ENCODE data around the gene RFX1.
"Not testable (repeated sequence)": the region's sequence is repeated elsewhere in the genome, so short reads cannot be mapped to it uniquely, and the experiment has no call there.

RFX1 gene

DNA sequence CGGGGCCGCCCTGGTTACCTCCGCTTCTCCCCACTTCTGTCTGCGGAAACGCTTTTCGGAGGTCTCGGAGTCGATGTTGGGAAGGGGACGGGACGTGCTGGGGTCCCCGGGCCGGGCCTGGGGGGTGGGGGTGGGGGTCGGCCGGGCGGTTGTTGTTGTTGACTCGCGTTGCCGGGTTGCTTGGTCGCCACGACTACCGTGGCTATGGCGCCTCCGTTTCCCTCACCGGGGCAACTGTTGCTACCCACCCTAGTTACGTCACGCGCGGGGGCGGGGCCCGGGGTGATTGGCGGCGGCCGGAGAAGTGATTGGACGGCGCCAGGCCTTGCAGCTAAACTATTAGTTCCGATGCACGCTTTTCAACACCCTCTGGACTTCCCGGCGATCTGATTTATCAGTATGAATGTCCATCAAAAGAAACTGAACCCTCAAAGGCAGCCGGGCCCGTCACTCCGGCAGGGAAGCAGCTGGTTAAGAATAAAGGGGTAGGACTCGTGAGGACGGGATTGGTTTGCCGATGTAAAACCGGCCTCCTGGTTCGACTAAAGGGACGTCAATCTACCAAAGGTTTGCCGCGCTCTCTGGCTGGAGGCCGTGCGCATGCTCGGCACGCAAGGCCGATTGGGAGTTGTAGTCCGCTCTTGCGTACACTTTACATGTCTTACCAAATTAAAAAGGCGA lies at the start of gene RFX1:
RFX1 (minus strand) TSS at position 236 of the 681 bp plus-strand sequence. CDS start 12,477 bp downstream, outside the sequence.
- peak within 1 kb of the TSS; percentile 90 for H3K4me3 Mint-ChIP-seq
- no peaks in the 10 kb centered on the region for H3K9me3 Mint-ChIP-seq

GRCh38 chr19:14055396-14055795 lies 49.3 kb upstream of the RFX1 start:
- no peak for DNase-seq
- peaks cover 29% of the 10 kb centered on the region for H3K36me3 Mint-ChIP-seq (ENCODE audit: low read depth)
- H3K4me1 Mint-ChIP-seq (ENCODE audit: low read depth), result peaks cover 17% of the 10 kb centered on the region
- no peaks in the 10 kb centered on the region for H3K9me3 Mint-ChIP-seq
- peaks cover 26% of the 10 kb centered on the region for H3K27me3 Mint-ChIP-seq
- no peak overlapping the region for H3K4me3 Mint-ChIP-seq
- no peak overlapping the region for H3K27ac Mint-ChIP-seq

More for the DNA sequence above, at the start of gene RFX1:
- Mint-ChIP-seq H3K4me1 (ENCODE audit: low read depth) (peaks cover 44% of the 10 kb centered on the region), H3K27me3 (no peaks in the 10 kb centered on the region), H3K36me3 (ENCODE audit: low read depth) (peaks cover 8% of the 10 kb centered on the region), H3K27ac (peak within 1 kb of the TSS; percentile 99)
- peak; percentile 100 for DNase-seq

GRCh38 chr19:14054721-14055120 lies 48.6 kb upstream of the RFX1 start:
- no peak for DNase-seq
- H3K36me3 Mint-ChIP-seq (ENCODE audit: low read depth), result peaks cover 36% of the 10 kb centered on the region
- no peak overlapping the region for H3K4me3 Mint-ChIP-seq
- peaks cover 21% of the 10 kb centered on the region for H3K27me3 Mint-ChIP-seq
- peaks cover 17% of the 10 kb centered on the region for H3K4me1 Mint-ChIP-seq (ENCODE audit: low read depth)
- H3K9me3 Mint-ChIP-seq, result no peaks in the 10 kb centered on the region
- no peak overlapping the region for H3K27ac Mint-ChIP-seq

DNA sequence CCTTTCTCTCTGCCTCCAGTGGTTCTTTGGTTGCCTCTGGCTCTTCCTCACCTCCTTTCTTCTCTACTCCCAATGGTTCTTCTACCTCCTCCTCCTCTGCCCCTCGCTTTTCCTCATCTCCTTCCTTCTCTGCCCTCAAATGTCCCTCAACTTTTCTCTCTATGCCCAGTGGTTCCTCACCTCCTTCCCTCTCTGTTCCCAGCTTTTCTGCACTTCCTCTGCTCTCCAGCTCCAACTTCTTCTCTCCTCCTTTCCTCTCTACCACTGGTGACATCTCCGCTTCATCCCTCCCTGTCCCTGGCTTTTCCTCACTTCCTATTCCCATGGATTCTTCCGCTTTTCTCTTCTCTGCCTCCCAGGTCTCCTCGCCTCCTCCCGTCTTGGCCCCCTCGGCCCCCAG lies 48.0 kb upstream of the RFX1 start:
- Mint-ChIP-seq H3K36me3 (ENCODE audit: low read depth) (peaks cover 39% of the 10 kb centered on the region), H3K4me1 (ENCODE audit: low read depth) (peaks cover 16% of the 10 kb centered on the region), H3K27ac (peak overlapping the region; percentile 59), H3K4me3 (no peak overlapping the region), H3K27me3 (peaks cover 16% of the 10 kb centered on the region), H3K9me3 (no peaks in the 10 kb centered on the region)
- no peak for DNase-seq

DNA sequence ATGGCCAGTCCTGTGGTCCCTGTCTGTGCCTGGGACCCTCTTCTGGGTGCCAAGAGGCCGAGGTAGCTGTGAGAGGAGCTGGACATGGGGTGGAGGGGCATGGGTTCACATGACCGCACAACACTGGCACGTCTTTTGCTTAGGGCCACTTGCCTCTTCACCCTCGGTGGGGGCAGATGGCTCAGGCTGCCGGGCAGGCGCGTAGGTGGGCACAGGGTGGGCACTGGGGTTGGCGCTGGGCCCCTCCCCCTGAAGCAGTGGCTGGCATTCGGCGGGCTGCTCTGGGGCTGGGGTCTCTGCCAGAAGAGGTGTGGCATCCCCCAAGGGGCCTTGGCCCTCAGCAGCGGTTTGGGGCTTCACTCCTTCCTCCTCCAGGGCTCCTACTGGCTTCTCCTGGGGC lies 47.4 kb upstream of the RFX1 start:
- Mint-ChIP-seq H3K9me3 (no peaks in the 10 kb centered on the region), H3K27ac (no peak overlapping the region), H3K36me3 (ENCODE audit: low read depth) (peaks cover 45% of the 10 kb centered on the region), H3K27me3 (peaks cover 10% of the 10 kb centered on the region), H3K4me1 (ENCODE audit: low read depth) (peaks cover 12% of the 10 kb centered on the region), H3K4me3 (no peak overlapping the region)
- no peak for DNase-seq

GRCh38 chr19:14053032-14053431 lies 46.9 kb upstream of the RFX1 start:
- no peak for DNase-seq
- H3K27me3 Mint-ChIP-seq, result peaks cover 5% of the 10 kb centered on the region
- peaks cover 50% of the 10 kb centered on the region for H3K36me3 Mint-ChIP-seq (ENCODE audit: low read depth)
- H3K9me3 Mint-ChIP-seq, result no peaks in the 10 kb centered on the region
- H3K27ac Mint-ChIP-seq, result no peak overlapping the region
- no peak overlapping the region for H3K4me3 Mint-ChIP-seq
- H3K4me1 Mint-ChIP-seq (ENCODE audit: low read depth), result peaks cover 12% of the 10 kb centered on the region

DNA sequence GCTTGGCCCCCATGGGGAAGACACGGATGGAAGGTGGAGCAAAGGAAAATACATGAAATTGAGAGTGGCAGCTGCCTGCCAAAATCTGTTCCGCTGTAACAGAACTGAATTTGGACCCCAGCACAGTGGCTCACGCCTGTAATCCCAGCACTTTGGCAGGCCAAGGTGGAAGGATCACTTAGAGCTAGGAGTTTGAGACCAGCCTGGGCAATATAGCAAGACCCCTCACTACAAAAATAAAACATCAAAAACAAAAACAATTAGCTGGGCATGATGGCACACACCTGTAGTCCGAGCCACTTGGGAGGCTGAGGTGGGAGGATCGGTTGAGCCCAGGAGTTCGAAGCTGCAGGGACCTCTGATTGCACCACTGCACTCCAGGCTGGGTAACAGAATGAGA lies 46.4 kb upstream of the RFX1 start:
- no peak overlapping the region for H3K4me3 Mint-ChIP-seq
- DNase-seq, result no peak
- no peaks in the 10 kb centered on the region for H3K27me3 Mint-ChIP-seq
- peaks cover 8% of the 10 kb centered on the region for H3K4me1 Mint-ChIP-seq (ENCODE audit: low read depth)
- no peak overlapping the region for H3K27ac Mint-ChIP-seq
- H3K9me3 Mint-ChIP-seq, result no peaks in the 10 kb centered on the region
- peaks cover 56% of the 10 kb centered on the region for H3K36me3 Mint-ChIP-seq (ENCODE audit: low read depth)

GRCh38 chr19:14051980-14052379 lies 45.9 kb upstream of the RFX1 start:
- Mint-ChIP-seq H3K27me3 (no peaks in the 10 kb centered on the region), H3K27ac (no peak overlapping the region), H3K36me3 (ENCODE audit: low read depth) (peaks cover 61% of the 10 kb centered on the region), H3K4me3 (no peak overlapping the region), H3K4me1 (ENCODE audit: low read depth) (peaks cover 7% of the 10 kb centered on the region), H3K9me3 (no peaks in the 10 kb centered on the region)
- no peak for DNase-seq

DNA sequence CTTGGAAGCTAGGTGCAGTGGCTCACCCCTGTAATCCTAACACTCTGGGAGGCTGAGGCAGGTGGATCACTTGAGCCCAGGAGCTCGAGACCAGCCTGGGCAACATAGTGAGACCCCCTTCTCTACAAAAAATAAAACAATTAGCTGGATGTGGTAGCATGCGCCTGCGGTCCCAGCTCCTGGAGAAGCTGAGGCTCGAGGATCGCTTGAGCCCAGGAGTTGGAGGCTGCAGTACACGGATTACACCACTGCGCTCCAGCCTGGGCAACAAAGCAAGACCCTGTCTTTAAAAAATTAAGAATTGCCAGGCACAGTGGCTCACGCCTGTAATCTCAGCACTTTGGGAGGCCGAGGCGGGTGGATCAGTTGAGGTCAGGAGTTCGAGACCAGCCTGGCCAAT lies 44.8 kb upstream of the RFX1 start:
- not testable (repeated sequence) for H3K27ac Mint-ChIP-seq, H3K4me3 Mint-ChIP-seq, DNase-seq, H3K9me3 Mint-ChIP-seq, H3K27me3 Mint-ChIP-seq
- H3K4me1 Mint-ChIP-seq (ENCODE audit: low read depth), result peaks cover 11% of the 10 kb centered on the region
- H3K36me3 Mint-ChIP-seq (ENCODE audit: low read depth), result peaks cover 70% of the 10 kb centered on the region

- no peak overlapping the region for H3K27ac Mint-ChIP-seq
- H3K36me3 Mint-ChIP-seq (ENCODE audit: low read depth), result peaks cover 74% of the 10 kb centered on the region
- no peaks in the 10 kb centered on the region for H3K27me3 Mint-ChIP-seq
- H3K9me3 Mint-ChIP-seq, result no peaks in the 10 kb centered on the region
- H3K4me1 Mint-ChIP-seq (ENCODE audit: low read depth), result peaks cover 12% of the 10 kb centered on the region
- DNase-seq, result no peak
- H3K4me3 Mint-ChIP-seq, result no peak overlapping the region
These were observed 44.4 kb upstream of the RFX1 start for GRCh38 chr19:14050512-14050911.

GRCh38 chr19:14048443-14049153 lies 42.5 kb upstream of the RFX1 start:
- Mint-ChIP-seq H3K4me1 (ENCODE audit: low read depth) (peaks cover 12% of the 10 kb centered on the region), H3K4me3 (no peak overlapping the region), H3K36me3 (ENCODE audit: low read depth) (peaks cover 89% of the 10 kb centered on the region), H3K9me3 (no peaks in the 10 kb centered on the region), H3K27ac (peak overlapping the region; percentile 52), H3K27me3 (no peaks in the 10 kb centered on the region)
- DNase-seq, result peak; percentile 87

GRCh38 chr19:14047866-14048265 lies 41.7 kb upstream of the RFX1 start:
- not testable (repeated sequence) for H3K4me3 Mint-ChIP-seq, H3K9me3 Mint-ChIP-seq, H3K27me3 Mint-ChIP-seq, H3K27ac Mint-ChIP-seq, DNase-seq
- Mint-ChIP-seq H3K4me1 (ENCODE audit: low read depth) (peaks cover 12% of the 10 kb centered on the region), H3K36me3 (ENCODE audit: low read depth) (peaks cover 87% of the 10 kb centered on the region)

DNA sequence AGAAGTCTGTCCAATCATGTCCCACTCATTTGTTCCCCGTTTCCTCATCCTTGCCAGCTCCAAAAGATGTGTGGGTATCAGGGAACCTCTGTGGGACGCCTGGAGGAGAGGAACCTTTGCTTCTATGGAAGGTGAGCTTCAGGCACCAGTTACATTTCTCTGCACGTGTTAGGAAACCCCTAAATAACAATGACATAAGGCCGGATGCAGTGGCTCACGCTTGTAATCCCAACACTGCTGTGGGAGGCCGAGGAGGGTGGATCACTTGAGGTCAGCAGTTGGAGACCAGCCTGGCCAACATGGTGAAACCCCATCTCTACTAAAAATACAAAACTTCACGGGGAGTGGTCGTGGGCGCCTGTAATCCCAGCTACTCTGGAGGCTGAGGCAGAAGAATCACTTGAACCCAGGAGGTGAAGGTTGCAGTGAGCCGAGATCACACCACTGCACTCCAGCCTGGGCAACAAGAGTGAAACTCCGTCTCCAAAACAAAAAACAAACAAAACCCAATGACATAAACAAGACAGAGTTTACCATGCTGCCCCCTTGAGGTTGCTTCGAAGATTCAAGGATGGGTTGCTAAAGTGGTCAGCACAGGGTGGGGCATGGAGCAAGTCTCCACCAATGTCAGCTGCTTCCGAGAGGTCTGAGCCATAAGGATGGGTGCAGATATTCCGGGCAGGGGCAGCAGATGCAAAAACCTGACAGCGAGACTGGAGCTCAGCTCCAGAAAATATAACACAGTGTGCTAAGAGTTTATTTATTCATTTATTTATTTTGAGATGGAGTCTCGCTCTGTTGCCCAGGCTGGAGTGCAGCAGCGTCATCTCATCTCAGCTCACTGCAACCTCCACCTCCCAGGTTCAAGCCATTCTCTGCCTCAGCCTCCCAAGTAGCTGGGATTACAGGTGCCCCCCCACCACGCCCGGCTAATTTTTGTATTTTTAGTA lies 36.8 kb upstream of the RFX1 start:
- Mint-ChIP-seq H3K36me3 (ENCODE audit: low read depth) (peaks cover 83% of the 10 kb centered on the region), H3K4me1 (ENCODE audit: low read depth) (peaks cover 11% of the 10 kb centered on the region), H3K27ac (peak overlapping the region; percentile 77)
- not testable (repeated sequence) for H3K27me3 Mint-ChIP-seq, H3K4me3 Mint-ChIP-seq, DNase-seq, H3K9me3 Mint-ChIP-seq

DNA sequence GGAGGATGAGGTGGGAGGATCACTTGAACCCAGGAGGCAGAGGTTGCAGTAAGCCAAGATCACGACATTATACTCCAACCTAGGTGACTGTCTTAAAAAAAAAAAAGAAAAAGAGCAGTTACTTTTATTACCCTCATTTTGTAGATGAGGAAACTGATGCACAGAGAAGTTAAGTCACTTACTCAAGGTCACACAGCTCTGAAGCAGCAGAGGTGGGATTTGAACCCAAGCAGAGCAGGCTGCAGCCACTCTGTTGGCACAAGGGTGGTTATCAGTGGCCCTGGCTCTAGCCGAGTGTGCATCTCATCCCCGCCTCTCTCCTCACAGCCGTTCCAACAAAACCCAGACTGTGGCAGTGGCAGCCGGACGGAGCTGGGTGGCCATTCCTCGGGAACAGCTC lies 33.1 kb upstream of the RFX1 start:
- H3K4me1 Mint-ChIP-seq (ENCODE audit: low read depth), result peaks cover 8% of the 10 kb centered on the region
- no peaks in the 10 kb centered on the region for H3K27me3 Mint-ChIP-seq
- H3K27ac Mint-ChIP-seq, result no peak overlapping the region
- peaks cover 76% of the 10 kb centered on the region for H3K36me3 Mint-ChIP-seq (ENCODE audit: low read depth)
- no peaks in the 10 kb centered on the region for H3K9me3 Mint-ChIP-seq
- DNase-seq, result no peak
- no peak overlapping the region for H3K4me3 Mint-ChIP-seq

Measured in activated T-cell treated with anti-CD3 and anti-CD28 coated beads, Interleukin-2, amount 50 U/mL, for 24 hours (primary cell).